Neural cell (in vitro differentiated cells): ENCODE results near the gene LGALS3BP. TPM values are rescaled to one million over a fixed set of nuclear protein-coding genes. Genes with fewer than 3 reads are reported as not detected.

Experiments
- H2AFZ ChIP-seq: fragments of 200-600, 300-800 bp; sonication (generic), shearing (Covaris generic); 2 replicates; pipeline ENCODE4 v1.6.0; 2014; ENCODE audit warnings: low read depth, mild to moderate bottlenecking, antibody characterized with exemption, low read length, moderate library complexity
- H3F3A ChIP-seq: fragments of 200-600 bp; shearing (Covaris generic); 2 replicates; pipeline ENCODE4 v1.6.1; 2016; ENCODE audit warnings: mild to moderate bottlenecking, moderate library complexity, mixed read lengths, antibody characterized with exemption, low read length; ENCODE audit not compliant: insufficient read depth, poor library complexity, severe bottlenecking
- H3K27ac ChIP-seq: fragments of 200-600, 300-800 bp; sonication (generic), shearing (Covaris generic); 2 replicates; pipeline ENCODE4 v1.5.1; 2014; ENCODE audit warnings: mild to moderate bottlenecking, low read length, moderate library complexity
- H3K27me3 ChIP-seq: fragments of 300-800, 200-600 bp; sonication (generic), shearing (Covaris generic); 2 replicates; pipeline ENCODE4 v1.6.0; 2014; ENCODE audit warnings: mild to moderate bottlenecking, low read depth, low read length, moderate library complexity; ENCODE audit not compliant: insufficient read depth
- H3K36me3 ChIP-seq: fragments of 300-800, 200-600 bp; sonication (generic), shearing (Covaris generic); 2 replicates; pipeline ENCODE4 v1.5.1; 2014; ENCODE audit warnings: mild to moderate bottlenecking, antibody characterized with exemption, low read length, moderate library complexity; ENCODE audit not compliant: insufficient read depth
- H3K4me2 ChIP-seq: fragments of 300-800, 200-600 bp; sonication (generic), shearing (Covaris generic); 2 replicates; pipeline ENCODE4 v1.6.0; 2014; ENCODE audit warnings: mild to moderate bottlenecking, low read length
- H3K4me3 ChIP-seq: fragments of 300-800, 200-600 bp; sonication (generic), shearing (Covaris generic); 2 replicates; pipeline ENCODE4 v1.5.1; 2014; ENCODE audit warnings: mild to moderate bottlenecking, low read length, moderate library complexity
- H3K79me2 ChIP-seq: fragments of 200-600 bp; shearing (Covaris generic); replicated peaks from 2 replicates; pipeline ENCODE4 v1.6.0; 2014; ENCODE audit warnings: mild to moderate bottlenecking, low read length, moderate library complexity; ENCODE audit not compliant: insufficient read depth
- H3K9ac ChIP-seq: fragments of 300-800, 200-600 bp; sonication (generic), shearing (Covaris generic); 2 replicates; pipeline ENCODE4 v1.6.1; 2016; ENCODE audit warnings: mild to moderate bottlenecking, low read length, mixed read lengths
- H3K9me2 ChIP-seq: fragments of 200-600 bp; shearing (Covaris generic); 2 replicates; pipeline ENCODE4 v1.6.1; 2016; ENCODE audit warnings: mild to moderate bottlenecking, low read length, mixed read lengths; ENCODE audit not compliant: insufficient read depth
- H3K9me3 ChIP-seq: fragments of 200-600, 300-800 bp; sonication (generic), shearing (Covaris generic); 2 replicates; pipeline ENCODE4 v1.6.1; 2016; ENCODE audit warnings: mild to moderate bottlenecking, mixed run types, low read length, moderate library complexity, mixed read lengths
- H4K20me1 ChIP-seq: fragments of 200-600 bp; shearing (Covaris generic); 2 replicates; pipeline ENCODE4 v1.6.1; 2016; ENCODE audit warnings: mild to moderate bottlenecking, mixed run types; ENCODE audit not compliant: insufficient read depth
- CTCF ChIP-seq: fragments of 450-650 bp; IDR thresholded peaks from 2 replicates; pipeline ENCODE4 v1.5.1; 2014; ENCODE audit warnings: antibody characterized with exemption, mild to moderate bottlenecking, moderate library complexity; ENCODE audit not compliant: poor library complexity, severe bottlenecking
- EP300 ChIP-seq: fragments of 450-650 bp; conservative IDR thresholded peaks from 2 replicates; pipeline ENCODE4 v1.6.1; 2014; ENCODE audit warnings: antibody characterized with exemption, mild to moderate bottlenecking, moderate library complexity; ENCODE audit not compliant: poor library complexity, severe bottlenecking
- EZH2 ChIP-seq: fragments of 200-600, 300-800 bp; shearing (Covaris generic), sonication (generic); IDR thresholded peaks from 2 replicates; pipeline ENCODE4 v1.6.1; 2014; ENCODE audit warnings: antibody characterized with exemption, low read length, borderline replicate concordance, mild to moderate bottlenecking; ENCODE audit not compliant: insufficient read depth, poor library complexity, severe bottlenecking
- MXI1 ChIP-seq: fragments of 450-650 bp; conservative IDR thresholded peaks from 2 replicates; pipeline ENCODE4 v1.6.1; 2014; ENCODE audit warnings: antibody characterized with exemption, mild to moderate bottlenecking; ENCODE audit not compliant: poor library complexity, severe bottlenecking
- POLR2AphosphoS5 ChIP-seq: IDR thresholded peaks from 2 replicates; pipeline ENCODE4 v1.6.1; 2012
- RAD21 ChIP-seq: fragments of 450-650 bp; conservative IDR thresholded peaks from 2 replicates; pipeline ENCODE4 v1.6.1; 2014; ENCODE audit warnings: antibody characterized with exemption, mild to moderate bottlenecking, moderate library complexity
- SMC3 ChIP-seq: fragments of 450-650 bp; conservative IDR thresholded peaks from 2 replicates; pipeline ENCODE4 v1.6.1; 2014; ENCODE audit warnings: antibody characterized with exemption, mild to moderate bottlenecking, moderate library complexity; ENCODE audit not compliant: poor library complexity
- TAF1 ChIP-seq: IDR thresholded peaks from 2 replicates; pipeline ENCODE4 v1.6.1; 2012; ENCODE audit warnings: low read depth
- polyA plus RNA-seq: library from polyadenylated mRNA; depleted of rRNA; stranded (reverse); fragments of >200 nt; gene quantifications from 2 replicates; pipeline ENCODE4 v1.2.3, GENCODE V29; 2014
- TF ChIP-seq, protein P1 (sequence below): IDR thresholded peaks from 2 replicates; pipeline ENCODE4 v1.6.1; 2012; ENCODE audit warnings: borderline replicate concordance

LGALS3BP gene
- polyA plus RNA-seq, 1 donor from 2014 or later: 5.4 TPM

DNA sequence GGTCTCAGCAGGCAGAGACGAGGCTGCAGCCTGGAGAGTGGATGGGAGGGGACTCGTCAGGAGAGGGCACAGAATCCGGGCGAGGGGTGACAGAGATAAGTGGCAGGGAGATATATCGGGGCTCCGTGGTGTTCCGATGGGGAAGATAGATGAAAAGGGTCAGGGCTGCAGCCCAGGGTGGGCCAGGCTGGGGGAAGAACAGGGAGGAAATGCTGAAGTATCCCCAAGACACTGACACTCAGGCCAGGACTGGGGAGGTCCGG, 2.1 kb downstream of the LGALS3BP start:
- no peaks in the 10 kb centered on the region for H4K20me1 ChIP-seq
- no peak overlapping the region for H2AFZ ChIP-seq
- no peak overlapping the region for H3K9ac ChIP-seq
- H3K9me2 ChIP-seq: no peaks in the 10 kb centered on the region
- H3K79me2 ChIP-seq: no peaks in the 10 kb centered on the region
- no peaks in the 10 kb centered on the region for H3F3A ChIP-seq
- TF ChIP-seq MXI1 (no peak), CTCF (no peak), EP300 (no peak), SMC3 (no peak), TAF1 (no peak), RAD21 (no peak), POLR2AphosphoS5 (no peak), EZH2 (no peak)
- TF ChIP-seq, protein P1, sequence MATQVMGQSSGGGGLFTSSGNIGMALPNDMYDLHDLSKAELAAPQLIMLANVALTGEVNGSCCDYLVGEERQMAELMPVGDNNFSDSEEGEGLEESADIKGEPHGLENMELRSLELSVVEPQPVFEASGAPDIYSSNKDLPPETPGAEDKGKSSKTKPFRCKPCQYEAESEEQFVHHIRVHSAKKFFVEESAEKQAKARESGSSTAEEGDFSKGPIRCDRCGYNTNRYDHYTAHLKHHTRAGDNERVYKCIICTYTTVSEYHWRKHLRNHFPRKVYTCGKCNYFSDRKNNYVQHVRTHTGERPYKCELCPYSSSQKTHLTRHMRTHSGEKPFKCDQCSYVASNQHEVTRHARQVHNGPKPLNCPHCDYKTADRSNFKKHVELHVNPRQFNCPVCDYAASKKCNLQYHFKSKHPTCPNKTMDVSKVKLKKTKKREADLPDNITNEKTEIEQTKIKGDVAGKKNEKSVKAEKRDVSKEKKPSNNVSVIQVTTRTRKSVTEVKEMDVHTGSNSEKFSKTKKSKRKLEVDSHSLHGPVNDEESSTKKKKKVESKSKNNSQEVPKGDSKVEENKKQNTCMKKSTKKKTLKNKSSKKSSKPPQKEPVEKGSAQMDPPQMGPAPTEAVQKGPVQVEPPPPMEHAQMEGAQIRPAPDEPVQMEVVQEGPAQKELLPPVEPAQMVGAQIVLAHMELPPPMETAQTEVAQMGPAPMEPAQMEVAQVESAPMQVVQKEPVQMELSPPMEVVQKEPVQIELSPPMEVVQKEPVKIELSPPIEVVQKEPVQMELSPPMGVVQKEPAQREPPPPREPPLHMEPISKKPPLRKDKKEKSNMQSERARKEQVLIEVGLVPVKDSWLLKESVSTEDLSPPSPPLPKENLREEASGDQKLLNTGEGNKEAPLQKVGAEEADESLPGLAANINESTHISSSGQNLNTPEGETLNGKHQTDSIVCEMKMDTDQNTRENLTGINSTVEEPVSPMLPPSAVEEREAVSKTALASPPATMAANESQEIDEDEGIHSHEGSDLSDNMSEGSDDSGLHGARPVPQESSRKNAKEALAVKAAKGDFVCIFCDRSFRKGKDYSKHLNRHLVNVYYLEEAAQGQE: no peak
- H3K4me2 ChIP-seq: no peak overlapping the region
- H3K27ac ChIP-seq: no peak overlapping the region
- no peaks in the 10 kb centered on the region for H3K27me3 ChIP-seq
- no peaks in the 10 kb centered on the region for H3K36me3 ChIP-seq
- H3K4me3 ChIP-seq: no peak overlapping the region
- no peaks in the 10 kb centered on the region for H3K9me3 ChIP-seq

DNA sequence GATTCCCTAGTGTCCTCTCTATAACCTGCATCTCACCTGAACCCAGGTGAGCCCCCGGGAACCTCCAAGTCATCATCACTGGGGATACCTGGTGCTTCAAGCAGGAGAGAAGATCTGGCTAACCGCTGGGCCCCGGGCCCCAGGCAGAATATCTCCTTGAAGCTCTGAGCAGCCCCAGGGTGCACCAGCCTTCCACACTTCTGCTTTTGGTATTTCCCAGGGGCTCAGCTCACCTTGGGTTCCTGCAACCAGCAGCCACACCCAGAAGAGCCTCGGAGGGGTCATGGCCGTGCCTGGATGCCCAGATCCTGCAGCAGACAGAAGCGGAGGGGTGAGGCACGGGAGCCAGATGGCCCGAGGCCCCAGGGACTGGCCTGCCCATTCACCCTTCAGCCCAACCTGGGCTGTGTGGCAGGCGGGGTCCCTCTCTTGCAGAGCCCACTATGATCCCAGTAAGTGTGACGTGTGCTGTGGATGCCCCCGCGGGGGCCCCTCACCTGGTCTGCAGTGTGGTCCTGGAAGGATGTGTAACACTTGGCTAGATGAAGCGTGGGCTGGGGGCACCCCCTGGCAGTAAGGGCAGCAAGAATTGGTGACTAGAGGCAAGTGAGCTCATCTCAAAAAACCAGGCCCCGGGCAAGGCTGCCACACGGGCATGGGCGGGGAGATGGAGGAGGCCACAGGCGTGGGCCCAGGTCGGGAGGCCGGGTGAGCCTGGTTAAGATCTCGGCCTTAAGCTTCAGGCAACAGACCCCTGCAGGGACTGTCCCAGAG, 2.6 kb downstream of the LGALS3BP start:
- no peaks in the 10 kb centered on the region for H3K79me2 ChIP-seq
- H2AFZ ChIP-seq: no peak overlapping the region
- no peaks in the 10 kb centered on the region for H4K20me1 ChIP-seq
- no peaks in the 10 kb centered on the region for H3F3A ChIP-seq
- H3K9me3 ChIP-seq: no peaks in the 10 kb centered on the region
- TF ChIP-seq CTCF: no peak
- TF ChIP-seq RAD21: no peak
- TF ChIP-seq MXI1: no peak
- no peak for TF ChIP-seq TAF1
- no peak for TF ChIP-seq EP300
- TF ChIP-seq SMC3: no peak
- TF ChIP-seq, protein P1: no peak
- no peak for TF ChIP-seq POLR2AphosphoS5
- TF ChIP-seq EZH2: no peak
- H3K36me3 ChIP-seq: no peaks in the 10 kb centered on the region
- H3K27me3 ChIP-seq: no peaks in the 10 kb centered on the region
- H3K9me2 ChIP-seq: no peaks in the 10 kb centered on the region
- no peak overlapping the region for H3K9ac ChIP-seq
- no peak overlapping the region for H3K27ac ChIP-seq
- no peak overlapping the region for H3K4me2 ChIP-seq
- H3K4me3 ChIP-seq: no peak overlapping the region
